ENCODE results near the gene RAPGEF1.

The RAPGEF1 gene

GRCh38 chr9:131629226-131629500, 110.7 kb downstream of the RAPGEF1 start:
- Histone ChIP-seq H3K4me3 (ENCODE audit: low read depth, low read length) (no peak overlapping the region), H3K27me3 (ENCODE audit: control insufficient read depth, insufficient read depth, low read length) (no peaks in the 10 kb centered on the region), H3K9me3 (ENCODE audit: control insufficient read depth, insufficient read depth, low read depth, low read length) (no peaks in the 10 kb centered on the region), H3K9ac (ENCODE audit: low read length) (no peak overlapping the region), H3K27ac (ENCODE audit: low read depth, low read length) (no peak overlapping the region), H3K4me1 (ENCODE audit: control insufficient read depth, insufficient read depth, low read length) (peaks cover 17% of the 10 kb centered on the region; the same call in 1 of the 2 replicates), H3K36me3 (ENCODE audit: control insufficient read depth, insufficient read depth, low read length) (peaks cover 58% of the 10 kb centered on the region)

- no peaks in the 10 kb centered on the region for H3K9me3 ChIP-seq (ENCODE audit: control insufficient read depth, insufficient read depth, low read depth, low read length)
- H3K27ac ChIP-seq (ENCODE audit: low read depth, low read length), result no peak overlapping the region
- peaks cover 63% of the 10 kb centered on the region for H3K36me3 ChIP-seq (ENCODE audit: control insufficient read depth, insufficient read depth, low read length)
- no peak overlapping the region for H3K4me3 ChIP-seq (ENCODE audit: low read depth, low read length)
- no peaks in the 10 kb centered on the region for H3K27me3 ChIP-seq (ENCODE audit: control insufficient read depth, insufficient read depth, low read length)
- peaks cover 17% of the 10 kb centered on the region; the same call in 1 of the 2 replicates for H3K4me1 ChIP-seq (ENCODE audit: control insufficient read depth, insufficient read depth, low read length)
- H3K9ac ChIP-seq (ENCODE audit: low read length), result no peak overlapping the region
These were observed 111.2 kb downstream of the RAPGEF1 start for GRCh38 chr9:131628459-131629225.

- Histone ChIP-seq H3K4me3 (ENCODE audit: low read depth, low read length) (no peak overlapping the region), H3K27me3 (ENCODE audit: control insufficient read depth, insufficient read depth, low read length) (no peaks in the 10 kb centered on the region), H3K27ac (ENCODE audit: low read depth, low read length) (no peak overlapping the region), H3K36me3 (ENCODE audit: control insufficient read depth, insufficient read depth, low read length) (peaks cover 65% of the 10 kb centered on the region), H3K9ac (ENCODE audit: low read length) (no peak overlapping the region), H3K4me1 (ENCODE audit: control insufficient read depth, insufficient read depth, low read length) (peaks cover 17% of the 10 kb centered on the region; the same call in 1 of the 2 replicates), H3K9me3 (ENCODE audit: control insufficient read depth, insufficient read depth, low read depth, low read length) (no peaks in the 10 kb centered on the region)
These were observed 112.0 kb downstream of the RAPGEF1 start for GRCh38 chr9:131627648-131628458.

GRCh38 chr9:131627326-131627647, 112.6 kb downstream of the RAPGEF1 start:
- Histone ChIP-seq H3K27ac (ENCODE audit: low read depth, low read length) (no peak overlapping the region), H3K27me3 (ENCODE audit: control insufficient read depth, insufficient read depth, low read length) (no peaks in the 10 kb centered on the region), H3K36me3 (ENCODE audit: control insufficient read depth, insufficient read depth, low read length) (peaks cover 63% of the 10 kb centered on the region), H3K9me3 (ENCODE audit: control insufficient read depth, insufficient read depth, low read depth, low read length) (no peaks in the 10 kb centered on the region), H3K9ac (ENCODE audit: low read length) (no peak overlapping the region), H3K4me1 (ENCODE audit: control insufficient read depth, insufficient read depth, low read length) (peaks cover 17% of the 10 kb centered on the region; the same call in 1 of the 2 replicates), H3K4me3 (ENCODE audit: low read depth, low read length) (no peak overlapping the region)

- Histone ChIP-seq H3K9ac (ENCODE audit: low read length) (no peak overlapping the region), H3K36me3 (ENCODE audit: control insufficient read depth, insufficient read depth, low read length) (peaks cover 71% of the 10 kb centered on the region), H3K4me3 (ENCODE audit: low read depth, low read length) (no peak overlapping the region), H3K27ac (ENCODE audit: low read depth, low read length) (no peak overlapping the region), H3K9me3 (ENCODE audit: control insufficient read depth, insufficient read depth, low read depth, low read length) (no peaks in the 10 kb centered on the region), H3K4me1 (ENCODE audit: control insufficient read depth, insufficient read depth, low read length) (peaks cover 16% of the 10 kb centered on the region; the same call in 1 of the 2 replicates), H3K27me3 (ENCODE audit: control insufficient read depth, insufficient read depth, low read length) (no peaks in the 10 kb centered on the region)
These were observed 113.8 kb downstream of the RAPGEF1 start for GRCh38 chr9:131625790-131626670.

- Histone ChIP-seq H3K27ac (ENCODE audit: low read depth, low read length) (no peak overlapping the region), H3K4me3 (ENCODE audit: low read depth, low read length) (no peak overlapping the region), H3K27me3 (ENCODE audit: control insufficient read depth, insufficient read depth, low read length) (no peaks in the 10 kb centered on the region), H3K4me1 (ENCODE audit: control insufficient read depth, insufficient read depth, low read length) (peaks cover 10% of the 10 kb centered on the region; the same call in 1 of the 2 replicates), H3K9me3 (ENCODE audit: control insufficient read depth, insufficient read depth, low read depth, low read length) (no peaks in the 10 kb centered on the region), H3K36me3 (ENCODE audit: control insufficient read depth, insufficient read depth, low read length) (peaks cover 76% of the 10 kb centered on the region), H3K9ac (ENCODE audit: low read length) (no peak overlapping the region)
These were observed 114.4 kb downstream of the RAPGEF1 start for GRCh38 chr9:131625508-131625787.

GRCh38 chr9:131624636-131625507, 115.0 kb downstream of the RAPGEF1 start:
- Histone ChIP-seq H3K36me3 (ENCODE audit: control insufficient read depth, insufficient read depth, low read length) (peaks cover 81% of the 10 kb centered on the region), H3K9me3 (ENCODE audit: control insufficient read depth, insufficient read depth, low read depth, low read length) (no peaks in the 10 kb centered on the region), H3K27ac (ENCODE audit: low read depth, low read length) (no peak overlapping the region)

GRCh38 chr9:131623655-131624330, 116.1 kb downstream of the RAPGEF1 start:
- no peak overlapping the region for H3K27ac ChIP-seq (ENCODE audit: low read depth, low read length)
- peaks cover 87% of the 10 kb centered on the region for H3K36me3 ChIP-seq (ENCODE audit: control insufficient read depth, insufficient read depth, low read length)
- H3K27me3 ChIP-seq (ENCODE audit: control insufficient read depth, insufficient read depth, low read length), result no peaks in the 10 kb centered on the region
- H3K4me1 ChIP-seq (ENCODE audit: control insufficient read depth, insufficient read depth, low read length), result peaks cover 9% of the 10 kb centered on the region; the same call in 1 of the 2 replicates
- H3K9ac ChIP-seq (ENCODE audit: low read length), result no peak overlapping the region
- H3K9me3 ChIP-seq (ENCODE audit: control insufficient read depth, insufficient read depth, low read depth, low read length), result no peaks in the 10 kb centered on the region
- H3K4me3 ChIP-seq (ENCODE audit: low read depth, low read length), result no peak overlapping the region

More at GRCh38 chr9:131624636-131625507, 115.0 kb downstream of the RAPGEF1 start:
- H3K4me1 ChIP-seq (ENCODE audit: control insufficient read depth, insufficient read depth, low read length), result peaks cover 9% of the 10 kb centered on the region; the same call in 1 of the 2 replicates
- H3K9ac ChIP-seq (ENCODE audit: low read length), result no peak overlapping the region
- no peaks in the 10 kb centered on the region for H3K27me3 ChIP-seq (ENCODE audit: control insufficient read depth, insufficient read depth, low read length)
- H3K4me3 ChIP-seq (ENCODE audit: low read depth, low read length), result no peak overlapping the region

- no peak overlapping the region for H3K27ac ChIP-seq (ENCODE audit: low read depth, low read length)
- peaks cover 7% of the 10 kb centered on the region; the same call in 1 of the 2 replicates for H3K4me1 ChIP-seq (ENCODE audit: control insufficient read depth, insufficient read depth, low read length)
- no peak overlapping the region for H3K9ac ChIP-seq (ENCODE audit: low read length)
- H3K27me3 ChIP-seq (ENCODE audit: control insufficient read depth, insufficient read depth, low read length), result no peaks in the 10 kb centered on the region
- peaks cover 90% of the 10 kb centered on the region for H3K36me3 ChIP-seq (ENCODE audit: control insufficient read depth, insufficient read depth, low read length)
- H3K9me3 ChIP-seq (ENCODE audit: control insufficient read depth, insufficient read depth, low read depth, low read length), result no peaks in the 10 kb centered on the region
- no peak overlapping the region for H3K4me3 ChIP-seq (ENCODE audit: low read depth, low read length)
These were observed 117.4 kb downstream of the RAPGEF1 start for GRCh38 chr9:131622523-131622922.

All from HUES6 (cell line).